Measurements from ENCODE around the gene ENC1. TPM values are rescaled to one million over a fixed set of nuclear protein-coding genes. Genes with fewer than 3 reads are reported as not detected.

Gene ENC1
- total RNA-seq, 4 donors from 2014 or later: 7.8 to 22.1 (median 12.9) TPM

- no peak for TF ChIP-seq CTCF (IDR thresholded peaks at IDR 0.05)
- no peak for DNase-seq (ENCODE audit: low spot score)
- ATAC-seq (ENCODE audit: low FRiP score): no peak
Observed at GRCh38 chr5:74595143-74595925, 45.2 kb downstream of the ENC1 start.

GRCh38 chr5:74594137-74595040 is 46.1 kb downstream of the ENC1 start:
- no peak for TF ChIP-seq CTCF (IDR thresholded peaks at IDR 0.05)
- DNase-seq (ENCODE audit: low spot score) (no peak), ATAC-seq (ENCODE audit: low FRiP score) (no peak)

GRCh38 chr5:74589204-74590056 is 51.1 kb downstream of the ENC1 start:
- no peak for TF ChIP-seq CTCF (IDR thresholded peaks at IDR 0.05)
- no peak for DNase-seq (ENCODE audit: low spot score)
- no peak for ATAC-seq (ENCODE audit: low FRiP score)

- TF ChIP-seq CTCF (IDR thresholded peaks at IDR 0.05): no peak
- no peak for ATAC-seq (ENCODE audit: low FRiP score)
- DNase-seq (ENCODE audit: low spot score): no peak
Observed at GRCh38 chr5:74588415-74588814, 52.1 kb downstream of the ENC1 start.

- TF ChIP-seq CTCF (IDR thresholded peaks at IDR 0.05): no peak
- ATAC-seq (ENCODE audit: low FRiP score): no peak
Observed at GRCh38 chr5:74587890-74588289, 52.6 kb downstream of the ENC1 start.

GRCh38 chr5:74587300-74587699 is 53.2 kb downstream of the ENC1 start:
- no peak for ATAC-seq (ENCODE audit: low FRiP score)
- no peak for TF ChIP-seq CTCF (IDR thresholded peaks at IDR 0.05)

More at GRCh38 chr5:74587890-74588289, 52.6 kb downstream of the ENC1 start:
- DNase-seq (ENCODE audit: low spot score): no peak

More at GRCh38 chr5:74587300-74587699, 53.2 kb downstream of the ENC1 start:
- no peak for DNase-seq (ENCODE audit: low spot score)
